ENCODE results near the gene MAP2K5. TPM values are rescaled to one million over a fixed set of nuclear protein-coding genes. Genes with fewer than 3 reads are reported as not detected.

Gene MAP2K5
- total RNA-seq, 1 donor from 2014 or later, result 21.7 TPM

- intact Hi-C loops (cut with micrococcal nuclease), result no loop called here
Observed at GRCh38 chr15:67801142-67801541, 258.6 kb downstream of the MAP2K5 start.

- intact Hi-C loops (cut with micrococcal nuclease), result no loop called here
Observed at GRCh38 chr15:67801926-67802914, 259.7 kb downstream of the MAP2K5 start.

GRCh38 chr15:67803299-67803698 lies 260.8 kb downstream of the MAP2K5 start:
- intact Hi-C loops (cut with micrococcal nuclease), result no loop called here

GRCh38 chr15:67803996-67804843 lies 261.7 kb downstream of the MAP2K5 start:
- intact Hi-C loops (cut with micrococcal nuclease), result no loop called here

- intact Hi-C loops (cut with micrococcal nuclease), result no loop called here
Observed at GRCh38 chr15:67805008-67805665, 262.6 kb downstream of the MAP2K5 start.

GRCh38 chr15:67805666-67806516 lies 263.4 kb downstream of the MAP2K5 start:
- intact Hi-C loops (cut with micrococcal nuclease), result no loop called here

- intact Hi-C loops (cut with micrococcal nuclease), result no loop called here
Observed at GRCh38 chr15:67806536-67806935, 264.0 kb downstream of the MAP2K5 start.

GRCh38 chr15:67807141-67807540 lies 264.6 kb downstream of the MAP2K5 start:
- intact Hi-C loops (cut with micrococcal nuclease), result no loop called here

- intact Hi-C loops (cut with micrococcal nuclease), result no loop called here
Observed at GRCh38 chr15:67807836-67808235, 265.3 kb downstream of the MAP2K5 start.

- intact Hi-C loops (cut with micrococcal nuclease), result no loop called here
Observed at GRCh38 chr15:67808821-67809220, 266.3 kb downstream of the MAP2K5 start.

GRCh38 chr15:67809441-67809840 lies 266.9 kb downstream of the MAP2K5 start:
- intact Hi-C loops (cut with micrococcal nuclease), result no loop called here

GRCh38 chr15:67809866-67810265 lies 267.4 kb downstream of the MAP2K5 start:
- intact Hi-C loops (cut with micrococcal nuclease), result no loop called here

GRCh38 chr15:67812241-67812644 lies 269.7 kb downstream of the MAP2K5 start:
- intact Hi-C loops (cut with micrococcal nuclease), result no loop called here

GRCh38 chr15:67813104-67813634 lies 270.7 kb downstream of the MAP2K5 start:
- intact Hi-C loops (cut with micrococcal nuclease), result no loop called here

- intact Hi-C loops (cut with micrococcal nuclease), result no loop called here
Observed at GRCh38 chr15:67815036-67815592, 272.6 kb downstream of the MAP2K5 start.

GRCh38 chr15:67816668-67817067 lies 274.2 kb downstream of the MAP2K5 start:
- intact Hi-C loops (cut with micrococcal nuclease), result no loop called here

- intact Hi-C loops (cut with micrococcal nuclease), result no loop called here
Observed at GRCh38 chr15:67818464-67818863, 276.0 kb downstream of the MAP2K5 start.

GRCh38 chr15:67819636-67820035 lies 277.1 kb downstream of the MAP2K5 start:
- intact Hi-C loops (cut with micrococcal nuclease), result no loop called here

- intact Hi-C loops (cut with micrococcal nuclease), result no loop called here
Observed at GRCh38 chr15:67820122-67820991, 277.9 kb downstream of the MAP2K5 start.
